ENCODE data around the gene SLC17A9. TPM values are rescaled to one million over a fixed set of nuclear protein-coding genes. Genes with fewer than 3 reads are reported as not detected.

The SLC17A9 gene
- total RNA-seq, 1 donor from 2014 or later = 19.5 TPM

- H3K4me3 ChIP-seq (ENCODE audit: low read depth, low read length) = no peak within 1 kb of the TSS
- TF ChIP-seq CTCF (conservative IDR thresholded peaks at IDR 0.05; ENCODE audit: low read depth, low read length) = no peak
- no peak for DNase-seq (ENCODE audit: low read depth)
These were observed 54.2 kb downstream of the SLC17A9 start, which contains the start of gene BHLHE23 for GRCh38 chr20:63006540-63007359. BHLHE23 (minus strand) TSS chr20:63006964; CDS start chr20:63006774, 190 bp downstream.

GRCh38 chr20:63007360-63007645 lies 54.8 kb downstream of the SLC17A9 start:
- no peak for TF ChIP-seq CTCF (conservative IDR thresholded peaks at IDR 0.05; ENCODE audit: low read depth, low read length)
- H3K4me3 ChIP-seq (ENCODE audit: low read depth, low read length) = no peak overlapping the region
- no peak for DNase-seq (ENCODE audit: low read depth)

- no peak for DNase-seq (ENCODE audit: low read depth)
- TF ChIP-seq CTCF (conservative IDR thresholded peaks at IDR 0.05; ENCODE audit: low read depth, low read length) = no peak
These were observed 55.4 kb downstream of the SLC17A9 start for GRCh38 chr20:63007646-63008488.

GRCh38 chr20:63008541-63009044 lies 56.1 kb downstream of the SLC17A9 start:
- TF ChIP-seq CTCF (conservative IDR thresholded peaks at IDR 0.05; ENCODE audit: low read depth, low read length) = no peak
- no peak overlapping the region for H3K4me3 ChIP-seq (ENCODE audit: low read depth, low read length)

More at GRCh38 chr20:63007646-63008488, 55.4 kb downstream of the SLC17A9 start:
- no peak overlapping the region for H3K4me3 ChIP-seq (ENCODE audit: low read depth, low read length)

GRCh38 chr20:63009045-63009961 lies 56.8 kb downstream of the SLC17A9 start:
- DNase-seq (ENCODE audit: low read depth) = no peak
- H3K4me3 ChIP-seq (ENCODE audit: low read depth, low read length) = no peak overlapping the region
- TF ChIP-seq CTCF (conservative IDR thresholded peaks at IDR 0.05; ENCODE audit: low read depth, low read length) = peak; percentile 86

More at GRCh38 chr20:63008541-63009044, 56.1 kb downstream of the SLC17A9 start:
- DNase-seq (ENCODE audit: low read depth) = no peak

Measured in epithelial cell of proximal tubule (primary cell).